Activated T-helper 1 cell treated with Interleukin-2 at 50 U/mL for 16 hours (primary cell): ENCODE data around the gene CDC42BPA.
A peak's percentile ranks its signal among the peaks of the same experiment; 100 is the strongest.

Experiments
- DNase-seq: peaks from one replicate; pipeline ENCODE4 v3.0.0-alpha.2; 2020; ENCODE audit warnings: low read depth

CDC42BPA gene

GRCh38 chr1:226946841-226947240 lies 371.5 kb downstream of the CDC42BPA start:
- DNase-seq: no peak

- no peak for DNase-seq
Observed at GRCh38 chr1:226946285-226946684, 372.0 kb downstream of the CDC42BPA start.

- DNase-seq: no peak
Observed at GRCh38 chr1:226945858-226946245, 372.4 kb downstream of the CDC42BPA start.

- no peak for DNase-seq
Observed at GRCh38 chr1:226945106-226945857, 373.0 kb downstream of the CDC42BPA start.

GRCh38 chr1:226943927-226944326 lies 374.4 kb downstream of the CDC42BPA start:
- DNase-seq: no peak

GRCh38 chr1:226943156-226943555 lies 375.1 kb downstream of the CDC42BPA start:
- DNase-seq: no peak

- DNase-seq: no peak
Observed at GRCh38 chr1:226942392-226942791, 375.9 kb downstream of the CDC42BPA start.

GRCh38 chr1:226940806-226941067 lies 377.6 kb downstream of the CDC42BPA start:
- DNase-seq: no peak

- DNase-seq: peak; percentile 99
Observed at GRCh38 chr1:226940029-226940805, 378.1 kb downstream of the CDC42BPA start, which contains the start of gene COQ8A. TSS of gene COQ8A (plus strand) at chr1:226940294. CDS start at chr1:226961386, 21,092 bp downstream.
